Measurements from ENCODE around the gene QSER1. TPM values are rescaled to one million over a fixed set of nuclear protein-coding genes. Genes with fewer than 3 reads are reported as not detected.

The QSER1 gene
- total RNA-seq, 1 experiment from 2014 or later, result 48.0 TPM

GRCh38 chr11:32939866-32940265 lies 47.3 kb downstream of the QSER1 start:
- TF ChIP-seq EGR1 (IDR thresholded peaks at IDR 0.05; ENCODE audit: low read depth), result no peak

GRCh38 chr11:32940865-32941264 lies 48.3 kb downstream of the QSER1 start:
- intact Hi-C loops (cut with micrococcal nuclease), result no loop called here
- Histone ChIP-seq H3K27ac (ENCODE audit: low read depth, low read length) (no peak overlapping the region), H3K9ac (ENCODE audit: low read length) (no peak overlapping the region), H3K27me3 (ENCODE audit: insufficient read depth, low read length) (no peaks in the 10 kb centered on the region), H3K9me3 (ENCODE audit: control insufficient read depth in 1 of 2, insufficient read depth in 1 of 2, low read depth in 1 of 2, low read length in 2 of 2) (no peaks in the 10 kb centered on the region), H4K20me1 (ENCODE audit: insufficient read depth) (no peaks in the 10 kb centered on the region; the same call in 1 of the 2 replicates), H3K4me2 (ENCODE audit: low read length) (no peak overlapping the region), H3K9me2 (ENCODE audit: insufficient read depth) (no peaks in the 10 kb centered on the region), H3K4me3 (replicated peaks in 1 of 2; ENCODE audit: low read depth in 1 of 2, low read length in 2 of 2) (no peak overlapping the region), H2AFZ (ENCODE audit: low read depth, low read length, poor library complexity, severe bottlenecking) (no peak overlapping the region), H3K79me2 (ENCODE audit: insufficient read depth, low read length) (peaks cover 50% of the 10 kb centered on the region), H3K36me3 (ENCODE audit: control insufficient read depth in 1 of 2, insufficient read depth in 2 of 2, low read length in 2 of 2) (peaks cover 0 to 8% of the 10 kb centered on the region in 2 experiments; a peak in 2 of 4 replicates), H3K4me1 (ENCODE audit: control insufficient read depth in 1 of 2, insufficient read depth in 2 of 2, low read length in 2 of 2) (no peaks in the 10 kb centered on the region)
- CTCF ChIA-PET, result no interaction called here
- TF ChIP-seq SRF (IDR thresholded peaks at IDR 0.05; ENCODE audit: low read depth), result no peak
- no peak for TF ChIP-seq POLR2A (IDR thresholded peaks at IDR 0.05; ENCODE audit: borderline replicate concordance, extremely low read depth, insufficient read depth, insufficient read length)
- no peak for TF ChIP-seq SP1 (IDR thresholded peaks at IDR 0.05; ENCODE audit: low read depth)
- TF ChIP-seq JUND (IDR thresholded peaks at IDR 0.05), result no peak
- no peak for TF ChIP-seq SIN3A (IDR thresholded peaks at IDR 0.05; ENCODE audit: low read depth)
- no peak for TF ChIP-seq FOSL1 (IDR thresholded peaks at IDR 0.05; ENCODE audit: low read depth)
- no peak for TF ChIP-seq MAX (IDR thresholded peaks at IDR 0.05)
- TF ChIP-seq POLR2AphosphoS5 (IDR thresholded peaks at IDR 0.05; ENCODE audit: low read depth, low read length), result no peak
- no peak for TF ChIP-seq ATF3 (IDR thresholded peaks at IDR 0.05)
- no peak for TF ChIP-seq REST (IDR thresholded peaks at IDR 0.05; ENCODE audit: low read depth)
- DNase-seq (ENCODE audit: low read depth, low spot score) (no peak), ATAC-seq (no peak)
- RAD21 ChIA-PET (ENCODE audit: low non-redundant PET in 1 of 2, low total read pairs in 2 of 2, uncharacterized antibody in 2 of 2, unreplicated experiment in 2 of 2), result no interaction called here
- BruUV-seq (replicated peaks), result no TSS peak
- POLR2A ChIA-PET, result no interaction called here

More at GRCh38 chr11:32939866-32940265, 47.3 kb downstream of the QSER1 start:
- no peaks in the 10 kb centered on the region for H3K9me2 ChIP-seq (ENCODE audit: insufficient read depth)
- H3K36me3 ChIP-seq (ENCODE audit: control insufficient read depth in 1 of 2, insufficient read depth in 2 of 2, low read length in 2 of 2), result peaks cover 6 to 10% of the 10 kb centered on the region in 2 experiments; a peak in 3 of 4 replicates
- no peaks in the 10 kb centered on the region for H3K27me3 ChIP-seq (ENCODE audit: insufficient read depth, low read length)
- CTCF ChIA-PET, result no interaction called here
- H2AFZ ChIP-seq (ENCODE audit: low read depth, low read length, poor library complexity, severe bottlenecking), result no peak overlapping the region
- H3K4me3 ChIP-seq (replicated peaks in 1 of 2; ENCODE audit: low read depth in 1 of 2, low read length in 2 of 2), result no peak overlapping the region
- H4K20me1 ChIP-seq (ENCODE audit: insufficient read depth), result no peaks in the 10 kb centered on the region; the same call in 1 of the 2 replicates
- RAD21 ChIA-PET (ENCODE audit: low non-redundant PET in 1 of 2, low total read pairs in 2 of 2, uncharacterized antibody in 2 of 2, unreplicated experiment in 2 of 2), result no interaction called here
- intact Hi-C loops (cut with micrococcal nuclease), result no loop called here
- no peak overlapping the region for H3K9ac ChIP-seq (ENCODE audit: low read length)
- no peaks in the 10 kb centered on the region for H3K4me1 ChIP-seq (ENCODE audit: control insufficient read depth in 1 of 2, insufficient read depth in 2 of 2, low read length in 2 of 2)
- H3K9me3 ChIP-seq (ENCODE audit: control insufficient read depth in 1 of 2, insufficient read depth in 1 of 2, low read depth in 1 of 2, low read length in 2 of 2), result no peaks in the 10 kb centered on the region
- POLR2A ChIA-PET, result no interaction called here
- no TSS peak for BruUV-seq (replicated peaks)
- no peak overlapping the region for H3K27ac ChIP-seq (ENCODE audit: low read depth, low read length)
- H3K79me2 ChIP-seq (ENCODE audit: insufficient read depth, low read length), result peaks cover 58% of the 10 kb centered on the region
- ATAC-seq (no peak), DNase-seq (ENCODE audit: low read depth, low spot score) (no peak)
- H3K4me2 ChIP-seq (ENCODE audit: low read length), result no peak overlapping the region
